Activated naive CD4-positive, alpha-beta T cell treated with anti-CD3 and anti-CD28 coated beads for 36 hours (primary cell): ENCODE measurements around the gene BEST2. TPM values are rescaled to one million over a fixed set of nuclear protein-coding genes. Genes with fewer than 3 reads are reported as not detected.
A peak's percentile ranks its signal among the peaks of the same experiment; 100 is the strongest.

Source experiments
- CTCF ChIA-PET: fragments of 350-600 bp; sonication (Branson Sonifier 250); formaldehyde crosslinking; loops from one replicate; lab custom pipeline; 2021; ENCODE audit warnings: antibody characterized with exemption; lab: Charles Lee
- DNase-seq: peaks from one replicate; pipeline ENCODE4 v3.0.0-alpha.2; 2020
- H3K27ac Mint-ChIP-seq: one replicate; pipeline ENCODE4 v1.8.0; 2021; ENCODE audit warnings: mild to moderate bottlenecking, mixed read lengths
- H3K27me3 Mint-ChIP-seq: one replicate; pipeline ENCODE4 v1.8.0; 2021; ENCODE audit warnings: low read depth, mixed read lengths
- H3K36me3 Mint-ChIP-seq: one replicate; pipeline ENCODE4 v1.8.0; 2021; ENCODE audit warnings: low read depth, mixed read lengths
- H3K4me1 Mint-ChIP-seq: one replicate; pipeline ENCODE4 v1.8.0; 2021; ENCODE audit warnings: low read depth, mixed read lengths
- H3K4me3 Mint-ChIP-seq: one replicate; pipeline ENCODE4 v1.8.0; 2021; ENCODE audit warnings: mild to moderate bottlenecking, moderate library complexity, mixed read lengths
- H3K9me3 Mint-ChIP-seq: one replicate; pipeline ENCODE4 v1.8.0; 2021; ENCODE audit warnings: mixed read lengths
- intact Hi-C: fragments of 100-400 bp; cut with micrococcal nuclease; formaldehyde crosslinking; loops from one replicate; pipeline ENCODE4 v1.15.1; 2023
- microRNA-seq: library from miRNA; unstranded; fragments of <30 nt; microRNA quantifications from one replicate; pipeline ENCODE4 v1.2.0, GENCODE V29; 2022; ENCODE audit warnings: borderline microRNAs expressed, borderline replicate concordance
- total RNA-seq, 2 experiments: library from RNA; stranded (reverse); gene quantifications; one replicate each; pipeline ENCODE4 v1.2.3, GENCODE V29; 2021

BEST2 gene
- total RNA-seq, 2 experiments from 2014 or later = not detected

DNA sequence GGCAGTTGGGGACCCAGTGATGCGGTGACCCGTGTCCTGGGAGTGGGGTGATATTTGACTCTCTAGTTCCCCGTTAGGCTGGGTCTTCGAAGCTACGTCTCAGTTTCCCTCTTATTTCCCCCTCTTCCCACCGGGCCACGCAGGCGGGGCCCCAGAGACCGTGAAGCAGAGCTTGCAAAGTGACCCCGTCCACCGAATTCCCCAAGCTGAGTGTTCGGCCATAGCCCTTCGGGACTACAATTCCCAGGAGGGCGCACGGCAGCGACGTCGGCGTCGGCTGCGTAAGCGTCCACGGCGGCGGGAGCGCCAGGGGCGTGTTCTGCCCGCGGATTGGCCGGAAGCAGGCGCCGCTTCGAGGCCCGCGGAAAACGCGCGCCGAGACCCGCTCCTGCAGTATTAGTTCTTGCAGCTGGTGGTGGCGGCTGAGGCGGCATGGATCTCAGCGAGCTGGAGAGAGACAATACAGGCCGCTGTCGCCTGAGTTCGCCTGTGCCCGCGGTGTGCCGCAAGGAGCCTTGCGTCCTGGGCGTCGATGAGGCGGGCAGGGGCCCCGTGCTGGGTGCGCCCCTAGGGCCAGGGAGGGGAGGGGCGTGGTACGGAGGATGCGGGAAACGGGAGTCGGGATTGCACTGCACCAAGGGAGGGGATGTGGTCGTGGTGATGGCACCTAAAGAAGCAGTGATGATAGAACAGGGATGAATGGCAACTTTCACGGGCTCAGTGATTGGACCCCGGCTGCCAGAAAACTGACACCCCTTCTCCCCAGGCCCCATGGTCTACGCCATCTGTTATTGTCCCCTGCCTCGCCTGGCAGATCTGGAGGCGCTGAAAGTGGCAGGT is 54.9 kb downstream of the BEST2 start, which contains the start of gene RNASEH2A:
TSS of gene RNASEH2A (plus strand) at position 343 of the 840 bp plus-strand sequence. CDS start at position 433, 90 bp downstream.
- no peaks in the 10 kb centered on the region for H3K9me3 Mint-ChIP-seq
- H3K27ac Mint-ChIP-seq = peak within 1 kb of the TSS; percentile 85
- peak within 1 kb of the TSS; percentile 96 for H3K4me3 Mint-ChIP-seq
- DNase-seq = peak; percentile 92
- peaks cover 22% of the 10 kb centered on the region for H3K4me1 Mint-ChIP-seq
- no peaks in the 10 kb centered on the region for H3K27me3 Mint-ChIP-seq
- CTCF ChIA-PET = interaction anchor here (2.2 to 2.3 kb wide), 3 partner anchors 10 to 47 kb away, joined by 6 to 11 read pairs (median 6); no protein-coding TSS in a partner anchor
- intact Hi-C loops = loop anchor here (1.0 kb wide), 1 partner anchor 79 kb away; no protein-coding TSS in a partner anchor
- peaks cover 21% of the 10 kb centered on the region for H3K36me3 Mint-ChIP-seq

Small RNAs within 50 kb of the gene (microRNA-seq; reads per million reads assigned to microRNA genes)
- gene MIR5684 = not detected

Other genes with a start within 250 kb of the BEST2 start
- 1 to 10 TPM; 5.6 to 5.7 TPM for gene ZNF564, start 200.3 kb upstream of the BEST2 start, total RNA-seq
- gene ZNF490, start 141.0 kb upstream of the BEST2 start, total RNA-seq = 1 to 10 TPM; 3.9 to 5.0 TPM
- gene ZNF791, start 140.9 kb upstream of the BEST2 start, total RNA-seq = 10 to 100 TPM; 11.2 to 11.9 TPM
- 100 to 1,000 TPM; 120 to 131 TPM for gene MAN2B1, start 85.0 kb upstream of the BEST2 start, total RNA-seq
- 10 to 100 TPM; 14.9 to 16.2 TPM for gene WDR83, start 85.0 kb upstream of the BEST2 start, total RNA-seq
- gene DHPS, start 69.9 kb upstream of the BEST2 start, total RNA-seq = 100 to 1,000 TPM; 131 to 149 TPM
- gene GNG14, start 63.8 kb upstream of the BEST2 start, total RNA-seq = not detected
- 1 to 10 TPM; 7.2 to 8.7 TPM for gene FBXW9, start 55.2 kb upstream of the BEST2 start, total RNA-seq
- gene TNPO2, start 27.9 kb upstream of the BEST2 start, total RNA-seq = 10 to 100 TPM; 80.7 to 81.1 TPM
- gene TRIR, start 17.1 kb upstream of the BEST2 start, total RNA-seq = 100 to 1,000 TPM; 119 to 126 TPM
- gene GET3, start 14.3 kb upstream of the BEST2 start, total RNA-seq = 10 to 100 TPM; 47.7 TPM
- gene HOOK2, start 23.8 kb downstream of the BEST2 start, total RNA-seq = 10 to 100 TPM; 14.0 to 14.9 TPM
- gene JUNB, start 39.7 kb downstream of the BEST2 start, total RNA-seq = 100 to 1,000 TPM; 292 to 296 TPM
- 100 to 1,000 TPM; 237 to 249 TPM for gene PRDX2, start 50.0 kb downstream of the BEST2 start, total RNA-seq
- 10 to 100 TPM; 41.4 to 43.2 TPM for gene THSD8, start 50.3 kb downstream of the BEST2 start, total RNA-seq
- 10 to 100 TPM; 54.8 to 55.6 TPM for gene RNASEH2A, start 54.8 kb downstream of the BEST2 start, total RNA-seq
- not detected for gene RTBDN, start 82.8 kb downstream of the BEST2 start, total RNA-seq
- gene MAST1, start 86.7 kb downstream of the BEST2 start, total RNA-seq = 1 to 10 TPM; 1.2 to 1.5 TPM
- gene DNASE2, start 129.7 kb downstream of the BEST2 start, total RNA-seq = 10 to 100 TPM; 30.9 to 31.6 TPM
- gene KLF1, start 135.4 kb downstream of the BEST2 start, total RNA-seq = under 1 TPM; 0.17 to 0.21 TPM
- gene GCDH, start 139.4 kb downstream of the BEST2 start, total RNA-seq = 10 to 100 TPM; 36.3 to 38.3 TPM
- 1 to 10 TPM; 3.4 to 5.4 TPM for gene SYCE2, start 167.5 kb downstream of the BEST2 start, total RNA-seq
- gene FARSA, start 181.9 kb downstream of the BEST2 start, total RNA-seq = 10 to 100 TPM; 77.9 to 82.8 TPM
- 100 to 1,000 TPM; 407 to 431 TPM for gene CALR, start 186.8 kb downstream of the BEST2 start, total RNA-seq
- gene RAD23A, start 194.1 kb downstream of the BEST2 start, total RNA-seq = 100 to 1,000 TPM; 219 to 223 TPM
- gene GADD45GIP1, start 205.4 kb downstream of the BEST2 start, total RNA-seq = 10 to 100 TPM; 27.4 to 28.6 TPM
- gene DAND5, start 217.8 kb downstream of the BEST2 start, total RNA-seq = not detected
- 1 to 10 TPM; 6.2 to 6.4 TPM for gene NFIX, start 243.7 kb downstream of the BEST2 start, total RNA-seq